K562 (cell line): Measurements from ENCODE around the gene PRIM1. TPM values are rescaled to one million over a fixed set of nuclear protein-coding genes. Genes with fewer than 3 reads are reported as not detected.

Experiments
- DNMT1 ChIP-seq: fragments of 450-650 bp; IDR thresholded peaks from 2 replicates; pipeline ENCODE4 v1.6.1; 2016; ENCODE audit warnings: antibody characterized with exemption, mild to moderate bottlenecking
- E2F3 ChIP-seq: fragments of 250-450 bp; sonication (Bioruptor Pico); IDR thresholded peaks from 2 replicates; pipeline ENCODE4 v1.4.0; 2020; ENCODE audit warnings: mild to moderate bottlenecking
- EHMT2 ChIP-seq: fragments of 450-650 bp; IDR thresholded peaks from 2 replicates; pipeline ENCODE4 v1.6.1; 2018; ENCODE audit warnings: antibody characterized with exemption
- ELF2 ChIP-seq: fragments of 250-450 bp; sonication (Bioruptor Pico); IDR thresholded peaks from 2 replicates; pipeline ENCODE4 v1.5.0; 2021; ENCODE audit warnings: mild to moderate bottlenecking
- FOXJ2 ChIP-seq: fragments of 200-800 bp; sonication (Bioruptor generic); IDR thresholded peaks from 2 replicates; pipeline ENCODE4 v1.6.1; 2016; ENCODE audit warnings: missing genetic modification characterization, missing compliant biosample characterization
- IRF2 ChIP-seq: sonication (generic); formaldehyde crosslinking; IDR thresholded peaks from 2 replicates; pipeline ENCODE4 v1.8.1; 2022; ENCODE audit warnings: mild to moderate bottlenecking, missing genetic modification reagents
- KLF13 ChIP-seq: fragments of 450-650 bp; IDR thresholded peaks from 2 replicates; pipeline ENCODE4 v1.6.1; 2016; ENCODE audit warnings: missing genetic modification characterization, low read depth, mild to moderate bottlenecking, missing compliant biosample characterization, moderate library complexity, borderline replicate concordance
- MAFK ChIP-seq: IDR thresholded peaks from 2 replicates; pipeline ENCODE4 v1.6.1; 2011; ENCODE audit warnings: low read length, improper control_type of control experiment
- NFATC3 ChIP-seq: fragments of 450-650 bp; IDR thresholded peaks from 2 replicates; pipeline ENCODE4 v1.6.1; 2017; ENCODE audit warnings: mild to moderate bottlenecking
- PCBP2 ChIP-seq: fragments of 200-400 bp; formaldehyde crosslinking; IDR thresholded peaks from 2 replicates; pipeline ENCODE4 v1.6.1; 2018; ENCODE audit warnings: low read length, low read depth, mild to moderate bottlenecking, moderate library complexity; ENCODE audit not compliant: poor library complexity, severe bottlenecking
- POLR3G ChIP-seq: IDR thresholded peaks from 2 replicates; pipeline ENCODE4 v1.6.1; 2011; ENCODE audit not compliant: insufficient read length, insufficient replicate concordance; ENCODE audit errors: extremely low read depth
- PURB ChIP-seq: sonication (generic); formaldehyde crosslinking; IDR thresholded peaks from 2 replicates; pipeline ENCODE4 v1.9.0; 2021; ENCODE audit warnings: low read depth, mild to moderate bottlenecking, missing genetic modification reagents
- RFX7 ChIP-seq: fragments of 250-450 bp; sonication (Bioruptor Pico); IDR thresholded peaks from 2 replicates; pipeline ENCODE4 v1.5.1; 2021; ENCODE audit warnings: mild to moderate bottlenecking
- SMARCB1 ChIP-seq: IDR thresholded peaks from 2 replicates; pipeline ENCODE4 v1.6.1; 2011; ENCODE audit warnings: improper control_type of control experiment, low read depth; ENCODE audit not compliant: insufficient read length
- U2AF2 ChIP-seq: fragments of 200-400 bp; formaldehyde crosslinking; optimal IDR thresholded peaks from 2 replicates; pipeline ENCODE3; 2017; ENCODE audit warnings: low read depth, mild to moderate bottlenecking, low read length
- ZBTB8A ChIP-seq: fragments of 450-650 bp; IDR thresholded peaks from 2 replicates; pipeline ENCODE4 v1.6.1; 2018; ENCODE audit warnings: mild to moderate bottlenecking, moderate library complexity; ENCODE audit not compliant: partially characterized antibody
- ZFX ChIP-seq: sonication (generic); formaldehyde crosslinking; IDR thresholded peaks from 2 replicates; pipeline ENCODE4 v1.8.0; 2022; ENCODE audit warnings: mild to moderate bottlenecking, missing genetic modification reagents, moderate library complexity
- ZNF347 ChIP-seq: fragments of 450-650 bp; formaldehyde crosslinking; IDR thresholded peaks from 2 replicates; pipeline ENCODE4 v1.4.0; 2020; ENCODE audit warnings: low read depth, mild to moderate bottlenecking, moderate library complexity
- ZSCAN29 ChIP-seq: fragments of 450-650 bp; IDR thresholded peaks from 2 replicates; pipeline ENCODE4 v1.6.1; 2017
- polyA plus RNA-seq, 8 experiments: library from polyadenylated mRNA; depleted of rRNA in 4 of 8; stranded (reverse) in 5 of 8; unstranded in 3 of 8; fragments of >200 nt; fragmentation: Nextera tagmentation in 2 of 8; fragmentation: Illumina TruSeq in 1 of 8; extraction: Ambion mirVana in 2 of 8; extraction: Trizol in 1 of 8; gene quantifications; 2 replicates each; pipeline versions ENCODE4 v1.2.1 to v1.2.3, GENCODE V29; 2011 to 2014; ENCODE audit warnings: inconsistent platforms in 1 of 8, missing spikeins in 1 of 8
- total RNA-seq, 7 experiments: library from RNA; depleted of rRNA in 6 of 7; stranded (reverse); fragments of >200 nt in 6 of 7; fragmentation: Illumina TruSeq in 2 of 7; extraction: Trizol in 2 of 7; gene quantifications; 2 replicates each; pipeline versions ENCODE4 v1.2.1 to v1.2.3, GENCODE V29; 2011 to 2021; ENCODE audit warnings: low replicate concordance in 1 of 7
- TF ChIP-seq, protein P1 (sequence below), 2 experiments: IDR thresholded peaks in 1 of 2; conservative IDR thresholded peaks in 1 of 2; 2 replicates each; pipeline ENCODE4 v1.6.1; 2016; ENCODE audit warnings: low read depth in 2 of 2, mild to moderate bottlenecking in 1 of 2, missing compliant biosample characterization in 1 of 2, missing genetic modification characterization in 1 of 2, moderate library complexity in 1 of 2
- TF ChIP-seq, protein P2 (sequence below): fragments of 450-650 bp; formaldehyde crosslinking; IDR thresholded peaks from 2 replicates; pipeline ENCODE4 v1.4.0; 2020; ENCODE audit warnings: mild to moderate bottlenecking, moderate library complexity
- TF ChIP-seq, protein P3 (sequence below): fragments of 250-450 bp; sonication (Bioruptor Pico); IDR thresholded peaks from 2 replicates; pipeline ENCODE4 v1.4.0; 2020; ENCODE audit warnings: mild to moderate bottlenecking, moderate library complexity

The PRIM1 gene
- total and polyA plus RNA-seq, 9 of the 15 experiments (the other 6 are each of a cell fraction or from before 2014, with no cell fraction given), result 67.2 to 179 (median 140) TPM

DNA sequence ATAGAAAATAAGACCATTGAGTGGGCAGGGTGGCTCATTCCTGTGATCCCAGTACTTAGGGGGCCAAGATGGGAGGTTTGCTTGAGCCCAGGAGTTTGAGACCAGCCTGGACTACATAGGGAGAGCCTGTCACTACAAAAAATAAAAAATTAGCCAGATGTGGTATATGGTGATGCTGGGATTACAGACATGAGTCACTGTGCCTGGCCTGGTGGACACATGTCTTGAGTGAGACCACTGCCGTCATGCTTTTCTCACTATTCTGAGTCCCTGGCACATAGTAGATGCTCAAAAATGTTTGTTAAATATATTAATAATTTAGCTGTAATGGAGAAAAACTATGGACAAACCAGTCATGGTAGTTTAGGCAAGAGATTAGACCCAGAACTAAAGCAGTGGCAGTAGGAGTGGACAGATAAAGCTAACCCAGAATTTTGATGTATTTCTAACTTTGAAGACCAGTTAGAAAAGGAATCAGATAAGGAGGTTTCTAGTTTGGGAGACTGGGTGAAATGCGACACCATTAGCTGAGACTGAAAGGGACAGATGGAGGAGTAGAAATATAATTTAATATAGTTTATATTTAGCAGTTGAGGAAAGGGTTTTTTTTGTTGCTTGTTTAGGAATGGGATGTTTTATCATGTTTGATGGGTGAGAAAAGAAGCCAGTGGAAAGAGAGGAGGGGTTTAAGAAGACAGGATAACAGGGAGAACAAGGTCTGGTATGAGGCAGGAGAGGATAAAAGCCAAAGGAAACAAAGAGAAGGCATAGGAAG lies 56.6 kb downstream of the PRIM1 start (continued):
- TF ChIP-seq, protein P1, sequence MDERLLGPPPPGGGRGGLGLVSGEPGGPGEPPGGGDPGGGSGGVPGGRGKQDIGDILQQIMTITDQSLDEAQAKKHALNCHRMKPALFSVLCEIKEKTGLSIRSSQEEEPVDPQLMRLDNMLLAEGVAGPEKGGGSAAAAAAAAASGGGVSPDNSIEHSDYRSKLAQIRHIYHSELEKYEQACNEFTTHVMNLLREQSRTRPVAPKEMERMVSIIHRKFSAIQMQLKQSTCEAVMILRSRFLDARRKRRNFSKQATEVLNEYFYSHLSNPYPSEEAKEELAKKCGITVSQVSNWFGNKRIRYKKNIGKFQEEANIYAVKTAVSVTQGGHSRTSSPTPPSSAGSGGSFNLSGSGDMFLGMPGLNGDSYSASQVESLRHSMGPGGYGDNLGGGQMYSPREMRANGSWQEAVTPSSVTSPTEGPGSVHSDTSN (CRISPR knock-in tag; IDR thresholded peaks at IDR 0.05; ENCODE audit: low read depth), result no peak
- TF ChIP-seq, protein P1 (tag; conservative IDR thresholded peaks at IDR 0.05; ENCODE audit: low read depth), result 0 out of 2 replicates have a peak, but pooled peaks have one; percentile 10
- TF ChIP-seq, protein P2, sequence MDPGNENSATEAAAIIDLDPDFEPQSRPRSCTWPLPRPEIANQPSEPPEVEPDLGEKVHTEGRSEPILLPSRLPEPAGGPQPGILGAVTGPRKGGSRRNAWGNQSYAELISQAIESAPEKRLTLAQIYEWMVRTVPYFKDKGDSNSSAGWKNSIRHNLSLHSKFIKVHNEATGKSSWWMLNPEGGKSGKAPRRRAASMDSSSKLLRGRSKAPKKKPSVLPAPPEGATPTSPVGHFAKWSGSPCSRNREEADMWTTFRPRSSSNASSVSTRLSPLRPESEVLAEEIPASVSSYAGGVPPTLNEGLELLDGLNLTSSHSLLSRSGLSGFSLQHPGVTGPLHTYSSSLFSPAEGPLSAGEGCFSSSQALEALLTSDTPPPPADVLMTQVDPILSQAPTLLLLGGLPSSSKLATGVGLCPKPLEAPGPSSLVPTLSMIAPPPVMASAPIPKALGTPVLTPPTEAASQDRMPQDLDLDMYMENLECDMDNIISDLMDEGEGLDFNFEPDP (CRISPR knock-in tag), result no peak
- no peak for TF ChIP-seq RFX7 (CRISPR knock-in tag)
- no peak for TF ChIP-seq MAFK
- TF ChIP-seq ZBTB8A, result no peak
- no peak for TF ChIP-seq IRF2
- TF ChIP-seq ELF2, result no peak
- no peak for TF ChIP-seq FOXJ2 (tag)
- no peak for TF ChIP-seq ZNF347 (CRISPR knock-in tag)
- no peak for TF ChIP-seq DNMT1
- TF ChIP-seq, protein P3, sequence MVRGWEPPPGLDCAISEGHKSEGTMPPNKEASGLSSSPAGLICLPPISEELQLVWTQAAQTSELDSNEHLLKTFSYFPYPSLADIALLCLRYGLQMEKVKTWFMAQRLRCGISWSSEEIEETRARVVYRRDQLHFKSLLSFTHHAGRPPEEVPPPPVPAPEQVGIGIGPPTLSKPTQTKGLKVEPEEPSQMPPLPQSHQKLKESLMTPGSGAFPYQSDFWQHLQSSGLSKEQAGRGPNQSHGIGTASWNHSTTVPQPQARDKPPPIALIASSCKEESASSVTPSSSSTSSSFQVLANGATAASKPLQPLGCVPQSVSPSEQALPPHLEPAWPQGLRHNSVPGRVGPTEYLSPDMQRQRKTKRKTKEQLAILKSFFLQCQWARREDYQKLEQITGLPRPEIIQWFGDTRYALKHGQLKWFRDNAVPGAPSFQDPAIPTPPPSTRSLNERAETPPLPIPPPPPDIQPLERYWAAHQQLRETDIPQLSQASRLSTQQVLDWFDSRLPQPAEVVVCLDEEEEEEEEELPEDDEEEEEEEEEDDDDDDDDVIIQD (CRISPR knock-in tag), result no peak
- no peak for TF ChIP-seq PURB (CRISPR knock-in tag)
- TF ChIP-seq ZFX, result 0 out of 2 replicates have a peak, but pooled peaks have one; percentile 39
- no peak for TF ChIP-seq SMARCB1
- no peak for TF ChIP-seq U2AF2
- TF ChIP-seq KLF13, result no peak
- TF ChIP-seq EHMT2, result no peak
- TF ChIP-seq PCBP2, result no peak
- no peak for TF ChIP-seq E2F3 (CRISPR knock-in tag)
- TF ChIP-seq NFATC3, result no peak
- TF ChIP-seq ZSCAN29, result no peak
- no peak for TF ChIP-seq POLR3G
